Measurements from ENCODE around the gene TEX264. TPM values are rescaled to one million over a fixed set of nuclear protein-coding genes. Genes with fewer than 3 reads are reported as not detected.
"Not testable (repeated sequence)": the region's sequence is repeated elsewhere in the genome, so short reads cannot be mapped to it uniquely, and the experiment has no call there.

The TEX264 gene
- total RNA-seq, 1 experiment from 2014 or later = 11.8 TPM

GRCh38 chr3:51642462-51642861 is 28.6 kb upstream of the TEX264 start:
- ChIA-PET CTCF (interaction anchor here (0.7 to 1.6 kb wide), 5 partner anchors 22 to 253 kb away, joined by 3 to 8 read pairs (median 6); no protein-coding TSS in a partner anchor), POLR2A (interaction anchor here (0.6 kb wide), 1 partner anchor 13 kb away, joined by 3 read pairs; no protein-coding TSS in a partner anchor)
- Mint-ChIP-seq H3K27ac (no peak overlapping the region), H3K27me3 (ENCODE audit: low read depth) (no peaks in the 10 kb centered on the region), H3K9me3 (peaks cover 4% of the 10 kb centered on the region; the same call in 1 of the 2 replicates), H3K4me3 (no peak overlapping the region), H3K36me3 (peaks cover 78% of the 10 kb centered on the region), H3K4me1 (no peaks in the 10 kb centered on the region)
- TF ChIP-seq, protein P1, sequence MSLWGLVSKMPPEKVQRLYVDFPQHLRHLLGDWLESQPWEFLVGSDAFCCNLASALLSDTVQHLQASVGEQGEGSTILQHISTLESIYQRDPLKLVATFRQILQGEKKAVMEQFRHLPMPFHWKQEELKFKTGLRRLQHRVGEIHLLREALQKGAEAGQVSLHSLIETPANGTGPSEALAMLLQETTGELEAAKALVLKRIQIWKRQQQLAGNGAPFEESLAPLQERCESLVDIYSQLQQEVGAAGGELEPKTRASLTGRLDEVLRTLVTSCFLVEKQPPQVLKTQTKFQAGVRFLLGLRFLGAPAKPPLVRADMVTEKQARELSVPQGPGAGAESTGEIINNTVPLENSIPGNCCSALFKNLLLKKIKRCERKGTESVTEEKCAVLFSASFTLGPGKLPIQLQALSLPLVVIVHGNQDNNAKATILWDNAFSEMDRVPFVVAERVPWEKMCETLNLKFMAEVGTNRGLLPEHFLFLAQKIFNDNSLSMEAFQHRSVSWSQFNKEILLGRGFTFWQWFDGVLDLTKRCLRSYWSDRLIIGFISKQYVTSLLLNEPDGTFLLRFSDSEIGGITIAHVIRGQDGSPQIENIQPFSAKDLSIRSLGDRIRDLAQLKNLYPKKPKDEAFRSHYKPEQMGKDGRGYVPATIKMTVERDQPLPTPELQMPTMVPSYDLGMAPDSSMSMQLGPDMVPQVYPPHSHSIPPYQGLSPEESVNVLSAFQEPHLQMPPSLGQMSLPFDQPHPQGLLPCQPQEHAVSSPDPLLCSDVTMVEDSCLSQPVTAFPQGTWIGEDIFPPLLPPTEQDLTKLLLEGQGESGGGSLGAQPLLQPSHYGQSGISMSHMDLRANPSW (CRISPR knock-in tag; conservative IDR thresholded peaks at IDR 0.05; ENCODE audit: low read depth) = no peak
- TF ChIP-seq ZNF219 (CRISPR knock-in tag; IDR thresholded peaks at IDR 0.05; ENCODE audit: borderline replicate concordance) = no peak
- TF ChIP-seq, protein P2, sequence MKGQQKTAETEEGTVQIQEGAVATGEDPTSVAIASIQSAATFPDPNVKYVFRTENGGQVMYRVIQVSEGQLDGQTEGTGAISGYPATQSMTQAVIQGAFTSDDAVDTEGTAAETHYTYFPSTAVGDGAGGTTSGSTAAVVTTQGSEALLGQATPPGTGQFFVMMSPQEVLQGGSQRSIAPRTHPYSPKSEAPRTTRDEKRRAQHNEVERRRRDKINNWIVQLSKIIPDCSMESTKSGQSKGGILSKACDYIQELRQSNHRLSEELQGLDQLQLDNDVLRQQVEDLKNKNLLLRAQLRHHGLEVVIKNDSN (CRISPR knock-in tag; IDR thresholded peaks at IDR 0.05) = no peak
- no peak for TF ChIP-seq ZNF138 (CRISPR knock-in tag; conservative IDR thresholded peaks at IDR 0.05)
- TF ChIP-seq, protein P3, sequence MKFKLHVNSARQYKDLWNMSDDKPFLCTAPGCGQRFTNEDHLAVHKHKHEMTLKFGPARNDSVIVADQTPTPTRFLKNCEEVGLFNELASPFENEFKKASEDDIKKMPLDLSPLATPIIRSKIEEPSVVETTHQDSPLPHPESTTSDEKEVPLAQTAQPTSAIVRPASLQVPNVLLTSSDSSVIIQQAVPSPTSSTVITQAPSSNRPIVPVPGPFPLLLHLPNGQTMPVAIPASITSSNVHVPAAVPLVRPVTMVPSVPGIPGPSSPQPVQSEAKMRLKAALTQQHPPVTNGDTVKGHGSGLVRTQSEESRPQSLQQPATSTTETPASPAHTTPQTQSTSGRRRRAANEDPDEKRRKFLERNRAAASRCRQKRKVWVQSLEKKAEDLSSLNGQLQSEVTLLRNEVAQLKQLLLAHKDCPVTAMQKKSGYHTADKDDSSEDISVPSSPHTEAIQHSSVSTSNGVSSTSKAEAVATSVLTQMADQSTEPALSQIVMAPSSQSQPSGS (CRISPR knock-in tag; IDR thresholded peaks at IDR 0.05; ENCODE audit: borderline replicate concordance, low read depth) = no peak
- TF ChIP-seq TEAD1 (CRISPR knock-in tag; IDR thresholded peaks at IDR 0.05) = no peak
- no peak for TF ChIP-seq JAZF1 (CRISPR knock-in tag; IDR thresholded peaks at IDR 0.05)
- no peak for TF ChIP-seq OVOL2 (CRISPR knock-in tag; IDR thresholded peaks at IDR 0.05; ENCODE audit: borderline replicate concordance)
- TF ChIP-seq, protein P4, sequence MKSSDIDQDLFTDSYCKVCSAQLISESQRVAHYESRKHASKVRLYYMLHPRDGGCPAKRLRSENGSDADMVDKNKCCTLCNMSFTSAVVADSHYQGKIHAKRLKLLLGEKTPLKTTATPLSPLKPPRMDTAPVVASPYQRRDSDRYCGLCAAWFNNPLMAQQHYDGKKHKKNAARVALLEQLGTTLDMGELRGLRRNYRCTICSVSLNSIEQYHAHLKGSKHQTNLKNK (CRISPR knock-in tag; IDR thresholded peaks at IDR 0.05) = no peak
- ATAC-seq (no peak), DNase-seq (ENCODE audit: low spot score) (no peak)

- Mint-ChIP-seq H3K27ac (no peak overlapping the region), H3K36me3 (peaks cover 91% of the 10 kb centered on the region), H3K9me3 (peaks cover 26% of the 10 kb centered on the region), H3K4me3 (no peak overlapping the region), H3K4me1 (no peaks in the 10 kb centered on the region), H3K27me3 (ENCODE audit: low read depth) (no peaks in the 10 kb centered on the region)
- no peak for TF ChIP-seq CREM (CRISPR knock-in tag; IDR thresholded peaks at IDR 0.05)
- TF ChIP-seq TEAD4 (CRISPR knock-in tag; IDR thresholded peaks at IDR 0.05) = no peak
- TF ChIP-seq, protein P5, sequence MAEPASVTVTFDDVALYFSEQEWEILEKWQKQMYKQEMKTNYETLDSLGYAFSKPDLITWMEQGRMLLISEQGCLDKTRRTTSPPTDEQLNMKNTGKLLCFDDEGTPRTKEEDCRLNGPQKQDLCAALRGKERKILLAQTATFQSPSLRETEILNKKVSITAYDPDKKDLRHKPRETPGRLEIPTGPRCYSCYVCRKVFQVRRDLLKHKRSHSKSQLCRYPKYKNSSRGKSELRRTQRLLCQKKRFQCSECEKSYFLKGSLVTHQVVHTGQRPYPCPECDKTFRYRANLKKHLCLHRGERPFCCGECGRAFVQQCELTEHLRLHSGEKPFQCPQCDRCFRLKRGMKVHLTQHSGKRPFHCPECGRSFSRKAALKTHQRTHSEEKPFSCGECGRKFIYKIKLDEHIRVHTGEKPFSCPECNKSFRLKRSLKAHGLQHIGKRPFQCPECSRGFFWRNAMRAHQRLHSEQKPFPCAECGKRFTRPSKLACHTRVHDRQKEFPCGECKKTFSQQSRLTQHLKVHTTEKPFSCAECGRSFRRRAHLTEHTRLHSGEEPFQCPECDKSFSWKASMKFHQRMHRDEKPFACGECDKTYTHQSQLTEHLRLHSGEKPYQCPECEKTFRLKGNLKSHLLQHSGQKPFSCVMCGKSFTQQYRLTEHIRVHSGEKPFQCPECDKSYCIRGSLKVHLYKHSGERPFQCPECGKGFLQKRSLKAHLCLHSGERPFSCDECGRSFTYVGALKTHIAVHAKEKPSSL (CRISPR knock-in tag; conservative IDR thresholded peaks at IDR 0.05) = no peak
- TF ChIP-seq ZNF416 (CRISPR knock-in tag; IDR thresholded peaks at IDR 0.05) = no peak
- TF ChIP-seq ZNF423 (CRISPR knock-in tag; IDR thresholded peaks at IDR 0.05) = no peak
- DNase-seq (ENCODE audit: low spot score) = no peak
- ChIA-PET POLR2A (no interaction called here), CTCF (no interaction called here)
- no peak for ATAC-seq
Measured at GRCh38 chr3:51646091-51646490, 25.0 kb upstream of the TEX264 start.

- H3K27me3 Mint-ChIP-seq (ENCODE audit: low read depth); POLR2A ChIA-PET; H3K4me1 Mint-ChIP-seq; DNase-seq (ENCODE audit: low spot score); H3K27ac Mint-ChIP-seq; CTCF ChIA-PET; ATAC-seq; H3K4me3 Mint-ChIP-seq: not testable (repeated sequence)
- Mint-ChIP-seq H3K9me3 (peaks cover 40% of the 10 kb centered on the region), H3K36me3 (peaks cover 66% of the 10 kb centered on the region)
Measured at GRCh38 chr3:51652103-51652502, 18.9 kb upstream of the TEX264 start.

DNA sequence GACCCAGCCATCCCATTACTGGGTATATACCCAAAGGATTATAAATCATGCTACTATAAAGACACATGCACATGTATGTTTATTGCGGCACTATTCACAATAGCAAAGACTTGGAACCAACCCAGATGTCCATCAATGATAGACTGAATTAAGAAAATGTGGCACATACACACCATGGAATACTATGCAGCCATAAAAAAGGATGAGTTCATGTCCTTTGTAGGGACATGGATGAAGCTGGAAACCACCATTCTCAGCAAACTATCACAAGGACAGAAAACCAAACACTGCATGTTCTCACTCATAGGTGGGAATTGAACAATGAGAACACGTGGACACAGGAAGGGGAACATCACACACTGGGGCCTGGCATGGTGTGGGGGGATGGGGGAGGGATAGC is 17.6 kb upstream of the TEX264 start:
- H3K27me3 Mint-ChIP-seq (ENCODE audit: low read depth); H3K4me1 Mint-ChIP-seq; POLR2A ChIA-PET; CTCF ChIA-PET; DNase-seq (ENCODE audit: low spot score); H3K4me3 Mint-ChIP-seq; ATAC-seq; H3K27ac Mint-ChIP-seq: not testable (repeated sequence)
- Mint-ChIP-seq H3K9me3 (peaks cover 35% of the 10 kb centered on the region), H3K36me3 (peaks cover 64% of the 10 kb centered on the region)

Data from WTC11 (cell line).